Activated T-cell treated with anti-CD3 and anti-CD28 coated beads, Interleukin-2, amount 50 U/mL, for 1 hour (primary cell): ENCODE measurements around the gene SLC11A2.
"Not testable (repeated sequence)": the region's sequence is repeated elsewhere in the genome, so short reads cannot be mapped to it uniquely, and the experiment has no call there.

Experiments
- DNase-seq: peaks from one replicate; pipeline ENCODE4 v3.0.0-alpha.2; 2020

The SLC11A2 gene

DNA sequence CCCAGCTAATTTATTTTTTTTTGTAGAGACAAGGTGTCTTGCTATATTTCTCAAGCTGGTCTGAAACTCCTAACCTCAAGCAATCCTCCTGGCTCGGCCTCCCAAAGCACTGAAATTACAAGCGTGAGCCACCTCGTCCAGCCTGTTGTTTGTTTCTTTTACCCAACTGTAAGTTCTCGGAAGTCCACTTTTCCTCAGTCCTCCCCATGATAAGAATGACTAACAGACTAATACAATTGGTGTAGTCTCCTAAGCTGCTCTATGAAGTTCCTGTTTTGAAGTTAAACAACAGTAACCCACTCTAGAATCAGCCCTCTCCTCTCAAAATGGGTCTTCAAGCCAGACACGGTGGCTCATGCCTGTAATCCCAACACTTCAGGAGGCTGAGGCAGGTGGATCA, 37.3 kb downstream of the SLC11A2 start:
- DNase-seq, result no peak

DNA sequence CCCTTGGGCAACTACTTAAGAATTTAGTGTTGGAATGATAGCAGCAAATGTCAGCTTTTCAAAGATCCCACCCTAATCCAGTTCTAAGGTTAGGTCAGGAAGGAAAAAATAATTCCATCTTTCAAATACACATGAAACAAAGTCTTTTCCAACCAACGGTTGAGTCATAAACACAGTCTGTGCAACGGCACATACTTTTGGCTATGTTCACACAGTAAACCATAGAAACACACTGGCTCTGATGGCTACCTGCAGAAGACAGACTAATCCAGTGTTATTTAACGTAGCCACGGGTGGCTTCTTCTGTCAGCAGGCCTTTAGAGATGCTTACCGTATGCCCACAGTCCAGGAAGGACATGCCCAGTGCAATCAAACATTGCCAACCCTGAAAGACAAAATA, 38.1 kb downstream of the SLC11A2 start:
- no peak for DNase-seq

DNA sequence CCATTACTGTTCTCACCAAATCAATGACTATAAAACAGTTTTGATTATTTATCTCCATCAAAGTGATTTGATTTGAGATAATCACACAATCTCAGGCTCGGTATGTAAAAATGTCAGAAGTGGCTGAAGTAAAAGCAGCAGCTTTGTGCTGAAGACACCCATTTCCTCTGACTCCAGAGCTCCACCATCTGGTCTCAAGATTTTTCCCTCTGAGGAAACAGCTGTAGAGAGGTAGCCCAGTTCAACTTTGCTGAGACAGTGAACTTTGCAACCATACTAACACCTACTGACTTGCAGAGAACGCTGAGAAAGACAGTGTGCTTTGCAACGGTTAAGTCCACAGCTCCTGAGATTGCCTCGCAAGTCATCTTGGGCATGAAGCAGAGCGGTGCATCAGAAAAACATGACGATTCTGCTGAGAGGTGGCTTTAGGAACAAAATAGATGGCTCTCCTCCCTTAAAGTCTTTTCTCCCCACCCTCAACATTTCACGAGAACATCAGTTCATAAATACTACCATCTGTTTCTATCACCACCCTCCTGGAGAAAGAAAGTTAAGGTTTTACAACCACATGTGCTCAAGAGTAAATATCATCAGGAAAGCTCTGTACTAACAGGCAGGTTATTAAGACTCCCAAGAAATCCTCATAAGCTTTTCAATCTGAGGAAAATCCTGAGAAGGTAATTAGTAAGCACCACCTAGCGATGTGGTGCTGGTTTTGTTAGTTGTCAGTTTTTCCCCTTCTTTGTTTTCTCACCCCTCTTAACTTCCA, 39.0 kb downstream of the SLC11A2 start:
- DNase-seq, result no peak

DNA sequence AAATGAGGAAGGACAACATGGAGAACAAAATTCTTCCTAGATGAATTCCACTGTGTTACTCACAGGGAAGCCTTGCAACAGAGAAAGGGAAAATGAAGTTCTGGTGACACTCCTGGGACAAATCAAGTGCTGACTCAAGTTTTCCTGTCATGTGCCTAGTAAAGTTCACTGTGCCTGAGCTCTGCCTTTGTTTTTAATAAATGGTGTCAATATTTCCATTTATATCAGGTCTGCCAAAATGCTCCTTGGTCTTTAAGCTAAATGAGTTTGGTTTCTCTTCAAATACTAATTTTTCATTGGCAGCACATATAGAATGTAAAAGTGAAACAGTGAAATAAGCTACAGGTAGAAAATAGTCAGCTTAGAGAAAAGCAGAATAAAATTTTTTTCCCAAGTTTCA, 40.9 kb downstream of the SLC11A2 start:
- no peak for DNase-seq

DNA sequence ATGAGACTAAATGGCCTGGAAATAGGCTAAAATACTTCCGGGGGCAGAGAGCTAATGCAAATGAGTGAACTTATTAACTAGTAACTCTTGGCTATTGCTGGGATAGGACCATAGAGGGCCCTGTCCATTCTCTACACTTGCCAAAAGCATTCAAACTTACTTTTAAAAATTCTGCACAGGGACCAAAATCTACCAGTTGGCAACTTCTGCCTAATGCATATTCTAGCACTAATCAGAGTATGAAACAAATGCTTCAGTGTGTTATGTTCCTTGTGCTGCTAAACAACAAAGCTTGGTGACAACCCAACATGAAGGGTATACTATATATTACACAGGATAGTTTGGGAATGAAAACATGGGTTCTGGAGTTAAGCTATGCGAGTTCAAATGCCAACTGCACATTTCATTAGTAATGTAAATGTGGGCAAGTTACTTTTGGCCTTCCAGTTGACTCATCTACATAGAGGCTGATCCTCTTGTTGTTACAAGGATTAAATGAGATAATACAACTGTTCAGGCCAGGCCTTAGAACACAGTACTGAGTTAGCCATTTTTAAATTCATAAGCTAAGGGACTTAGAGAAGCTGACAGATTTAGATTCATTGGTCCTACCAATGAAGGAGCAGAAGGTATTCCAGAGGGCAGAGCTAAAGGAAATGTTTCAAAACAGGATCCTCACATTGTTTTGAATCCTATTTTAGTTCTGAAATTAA, 41.4 kb downstream of the SLC11A2 start:
- no peak for DNase-seq

DNA sequence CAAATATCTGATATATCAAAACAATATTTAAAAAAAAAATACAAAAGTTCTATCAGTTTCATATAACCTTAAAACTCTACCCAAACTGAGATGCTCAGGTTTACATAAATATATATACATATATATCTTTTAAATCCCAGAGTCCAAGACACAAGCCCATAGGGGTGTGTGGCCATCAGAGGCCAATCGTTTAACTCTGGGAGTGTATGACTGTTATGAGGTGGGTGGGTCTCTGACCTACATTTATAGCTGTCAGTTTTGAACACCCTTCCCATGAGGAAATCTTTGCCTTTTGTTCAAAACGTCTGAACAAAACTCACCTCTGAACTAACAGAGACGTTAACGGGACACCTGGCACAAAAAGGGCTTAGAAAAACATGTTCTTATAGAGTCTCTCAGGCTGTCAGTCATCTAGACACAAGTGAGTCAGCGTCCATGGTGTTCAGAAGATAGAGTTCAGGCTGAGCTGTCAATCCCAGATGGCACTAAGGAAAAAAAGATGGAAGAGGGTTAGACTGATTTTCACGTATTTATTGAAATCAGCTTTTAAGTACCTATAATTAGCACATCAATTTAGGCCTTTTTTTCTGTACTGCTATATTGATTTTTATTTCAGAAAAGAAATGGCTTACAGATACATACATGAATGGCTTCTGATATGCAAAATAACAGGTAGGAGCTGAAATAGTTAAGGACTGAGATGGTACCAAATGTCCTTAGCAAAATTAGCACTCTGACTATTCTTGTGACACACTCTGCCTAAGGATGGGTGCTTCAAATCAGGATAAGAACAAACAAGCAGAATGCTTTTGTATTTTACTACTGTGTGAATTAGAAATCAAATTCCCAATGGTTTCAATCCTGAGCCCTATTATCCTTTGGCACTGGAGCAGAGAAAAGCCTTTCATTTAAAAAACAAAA, 44.6 kb downstream of the SLC11A2 start:
- DNase-seq, result no peak

DNA sequence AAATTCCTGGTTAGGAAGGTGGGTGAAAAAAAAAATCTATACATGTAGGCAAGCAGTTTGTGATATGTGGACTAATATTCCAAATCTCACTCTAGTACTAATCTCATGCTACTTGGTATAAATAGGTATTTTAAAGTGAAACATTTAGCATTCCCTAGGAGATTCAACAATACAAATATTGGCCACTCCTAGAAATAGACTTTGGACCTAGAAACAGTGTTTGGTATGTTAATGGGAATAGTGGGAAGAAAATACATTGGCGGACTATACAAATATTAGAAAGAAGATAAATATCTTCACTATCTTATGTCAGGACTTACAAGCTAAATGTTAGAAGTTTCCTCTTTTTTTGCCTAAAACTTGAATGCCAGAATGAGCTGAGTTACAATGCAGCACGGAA, 45.6 kb downstream of the SLC11A2 start:
- DNase-seq, result no peak

DNA sequence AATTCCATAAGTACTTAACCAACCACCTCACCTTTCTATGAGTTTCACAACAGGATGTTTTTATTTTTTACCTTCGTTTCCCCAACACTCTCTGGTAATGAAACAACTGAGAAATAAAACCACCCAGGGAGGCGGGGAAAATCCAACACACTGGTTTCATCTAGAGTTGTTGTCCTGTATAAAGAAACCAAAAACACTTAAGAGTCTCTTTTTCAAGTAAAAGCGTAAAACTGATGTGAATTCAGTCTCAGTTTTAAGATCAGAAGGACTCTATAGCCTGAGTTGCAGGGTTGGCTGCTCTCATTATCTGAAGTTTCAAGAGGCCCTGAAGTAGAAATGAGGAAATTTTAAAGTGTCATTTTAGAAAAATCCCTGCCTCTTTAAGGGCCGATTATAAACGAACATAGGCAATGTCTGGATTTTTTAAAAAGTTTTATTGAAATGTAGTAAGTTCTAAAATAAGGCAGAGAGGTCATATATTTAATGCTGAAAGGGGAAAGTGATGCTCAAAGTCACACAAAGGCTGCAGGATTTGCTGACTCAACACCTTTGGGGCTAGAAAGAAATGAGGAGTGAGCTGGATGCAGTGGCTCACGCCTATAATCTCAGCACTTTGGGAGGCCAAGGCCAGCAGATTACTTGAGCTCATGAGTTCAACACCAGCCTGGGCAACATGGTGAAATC, 46.7 kb downstream of the SLC11A2 start:
- DNase-seq, result no peak

DNA sequence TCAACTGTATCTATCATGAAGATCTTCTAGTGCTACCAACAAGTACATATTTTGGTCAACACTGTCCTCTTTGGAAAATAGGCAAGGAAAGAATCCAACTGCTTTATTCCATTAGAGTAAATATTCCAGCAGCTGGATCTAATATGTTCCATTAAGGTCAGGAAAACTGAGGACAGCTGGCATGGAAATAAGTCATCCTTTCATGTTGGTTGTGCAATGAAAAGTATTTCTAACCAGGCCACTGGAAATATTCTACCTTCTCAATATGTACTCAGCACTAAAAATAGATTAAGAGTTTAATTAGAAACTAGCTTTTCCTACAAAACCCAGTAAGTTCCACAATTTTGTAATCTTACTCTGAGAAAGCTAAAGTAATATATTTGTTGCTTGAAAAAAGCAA, 54.2 kb downstream of the SLC11A2 start:
- no peak for DNase-seq

DNA sequence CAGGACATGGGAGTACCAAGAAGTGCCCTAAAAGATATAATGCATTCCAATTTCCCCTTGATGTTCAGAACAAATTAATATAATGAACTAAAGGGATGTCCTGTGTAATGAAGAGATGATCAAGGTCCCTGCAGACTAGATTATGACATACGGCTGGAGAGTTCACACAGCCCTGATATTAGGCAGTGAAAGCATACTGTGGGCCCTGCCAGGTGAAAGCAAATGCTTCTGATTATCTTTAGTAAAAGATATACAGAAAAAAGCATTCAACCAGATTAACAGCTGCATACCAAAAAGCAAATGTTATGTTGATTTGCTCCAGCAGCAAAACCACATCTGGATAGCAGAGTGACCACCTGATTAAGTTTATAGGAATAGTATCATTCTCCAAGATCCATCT, 61.8 kb downstream of the SLC11A2 start:
- DNase-seq, result no peak

DNA sequence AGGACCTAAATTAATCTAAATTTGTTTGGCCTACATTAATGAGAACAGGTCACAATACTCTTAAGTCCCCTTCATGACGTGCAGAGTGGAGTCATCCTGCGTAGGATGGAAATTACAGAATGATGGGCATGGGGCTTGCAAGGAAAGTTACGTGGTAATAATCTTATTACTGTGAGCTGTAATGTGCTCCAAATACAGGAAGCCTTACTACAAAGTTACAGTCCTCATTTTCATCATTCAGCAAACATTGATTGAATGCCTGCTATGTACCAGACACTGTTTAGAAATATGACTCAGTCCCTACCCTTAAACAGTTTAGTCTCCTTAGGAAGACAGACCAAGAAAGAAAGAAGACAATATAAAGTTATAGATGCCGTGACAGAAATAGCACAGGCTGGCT, 64.5 kb downstream of the SLC11A2 start:
- no peak for DNase-seq

DNA sequence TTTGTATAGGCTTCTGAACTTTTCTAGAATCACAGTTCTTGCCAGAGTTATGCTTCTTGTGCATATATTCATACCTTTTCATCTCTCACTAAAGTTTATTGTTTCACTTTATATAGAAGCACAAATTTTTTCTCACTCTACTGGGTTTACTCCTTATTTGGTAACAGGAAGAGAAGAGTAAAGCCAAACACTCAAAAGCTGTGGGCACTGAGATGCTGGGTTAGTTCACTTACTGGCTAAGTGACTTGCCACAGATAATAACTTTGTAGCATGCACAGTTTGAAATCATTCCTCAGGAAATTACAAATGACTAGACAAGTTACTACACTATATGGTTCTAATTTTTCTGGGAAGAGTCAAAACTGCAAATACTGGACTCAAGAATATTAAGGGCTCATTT, 66.1 kb downstream of the SLC11A2 start:
- no peak for DNase-seq

DNA sequence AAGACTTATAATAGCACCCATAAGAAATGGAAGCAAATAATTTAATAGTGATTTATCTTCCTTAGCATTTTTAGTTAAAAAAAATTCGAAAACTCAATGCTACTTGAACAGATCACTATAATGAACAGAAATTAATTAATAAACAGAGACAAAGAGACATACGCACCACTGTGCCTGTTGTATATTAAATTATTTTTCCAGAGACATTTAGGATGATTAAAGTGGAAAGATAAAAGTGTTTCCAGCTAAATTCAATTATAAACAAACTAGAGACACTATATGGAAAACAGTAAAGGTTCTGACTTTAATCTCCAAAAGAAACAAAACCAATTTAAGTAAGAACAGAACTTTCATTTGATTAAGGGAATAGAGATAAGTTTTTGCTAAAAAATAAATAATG, 70.5 kb downstream of the SLC11A2 start:
- DNase-seq, result no peak

DNA sequence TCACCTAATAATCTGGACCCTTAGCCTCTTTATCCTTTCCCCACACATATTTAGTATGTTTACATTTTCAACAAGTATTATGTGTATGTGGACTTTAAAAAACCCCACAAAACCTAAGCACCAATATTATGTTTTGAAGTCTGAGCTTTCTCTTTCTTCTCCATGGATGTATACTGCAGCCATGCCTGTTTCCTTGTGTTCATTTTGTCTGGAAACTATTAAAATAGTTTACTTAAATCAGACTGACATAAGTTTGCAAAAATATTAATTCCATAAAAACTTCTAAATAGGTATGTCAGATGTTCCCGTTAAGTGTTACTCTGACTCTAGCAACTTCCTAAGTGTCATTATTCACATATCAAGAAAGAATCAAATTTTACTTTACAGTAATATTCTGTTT, 70.9 kb downstream of the SLC11A2 start:
- DNase-seq, result no peak

DNA sequence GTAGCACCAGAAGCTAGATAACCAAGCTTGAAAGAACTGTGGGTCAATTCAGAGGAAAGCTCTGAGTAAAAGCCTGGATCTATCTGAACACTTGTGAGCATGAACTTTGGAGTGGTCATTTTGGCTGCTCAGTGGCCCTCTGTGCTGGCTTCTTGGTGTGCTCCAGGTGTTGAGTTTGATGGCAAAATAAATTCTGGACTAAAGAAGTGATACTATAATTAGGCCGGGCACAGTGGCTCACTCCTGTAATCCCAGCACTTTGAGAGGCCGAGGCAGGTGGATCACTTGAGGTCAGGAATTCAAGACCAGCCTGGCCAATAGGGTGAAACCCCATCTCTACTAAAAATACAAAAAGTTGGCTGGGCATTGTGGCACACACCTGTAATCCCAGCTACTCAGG, 71.4 kb downstream of the SLC11A2 start:
- DNase-seq, result not testable (repeated sequence)

DNA sequence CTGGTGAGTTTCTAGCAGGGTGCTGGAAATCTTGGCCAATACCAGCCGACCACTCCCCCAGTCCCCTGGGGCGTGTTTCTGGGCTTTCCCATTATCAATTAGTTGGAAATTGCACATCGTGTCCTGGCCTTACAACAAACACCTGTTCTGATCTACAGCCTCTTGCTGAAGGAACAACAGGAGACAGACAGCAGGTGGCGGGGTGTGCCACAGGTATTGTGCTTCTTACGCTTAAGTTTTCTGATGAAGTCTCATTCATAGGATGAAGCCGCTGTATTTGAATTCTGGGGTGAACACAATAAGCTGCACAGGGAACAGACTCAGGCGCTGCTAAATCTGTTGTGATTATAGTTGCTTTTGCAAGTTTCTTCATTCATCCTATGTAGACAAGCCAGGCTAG, 73.1 kb downstream of the SLC11A2 start:
- DNase-seq, result no peak

DNA sequence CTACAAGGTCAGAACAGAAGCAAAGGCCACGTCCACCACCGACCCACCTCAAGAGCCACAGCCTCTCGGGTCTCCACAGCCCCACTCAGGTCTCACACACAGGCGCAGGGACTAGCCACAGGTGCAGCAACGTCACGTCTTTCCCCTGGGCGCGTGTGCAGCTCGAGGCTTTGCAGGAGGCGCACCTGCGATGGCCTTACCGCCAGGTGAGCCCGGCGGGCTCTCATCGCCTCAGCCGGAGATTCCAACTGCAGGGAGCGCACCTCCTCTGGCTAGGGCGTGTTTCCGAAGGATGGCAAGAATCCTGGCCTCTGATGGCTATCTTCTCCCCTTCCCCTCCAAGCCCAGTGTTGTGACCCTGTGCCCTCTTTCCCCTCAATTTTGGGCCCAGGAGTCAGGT, 73.7 kb downstream of the SLC11A2 start, which contains the start of gene HIGD1C:
Gene HIGD1C, plus strand, starts transcription at position 35 of the 400 bp plus-strand sequence. CDS start 1,455 bp downstream, outside the sequence.
- no peak for DNase-seq

DNA sequence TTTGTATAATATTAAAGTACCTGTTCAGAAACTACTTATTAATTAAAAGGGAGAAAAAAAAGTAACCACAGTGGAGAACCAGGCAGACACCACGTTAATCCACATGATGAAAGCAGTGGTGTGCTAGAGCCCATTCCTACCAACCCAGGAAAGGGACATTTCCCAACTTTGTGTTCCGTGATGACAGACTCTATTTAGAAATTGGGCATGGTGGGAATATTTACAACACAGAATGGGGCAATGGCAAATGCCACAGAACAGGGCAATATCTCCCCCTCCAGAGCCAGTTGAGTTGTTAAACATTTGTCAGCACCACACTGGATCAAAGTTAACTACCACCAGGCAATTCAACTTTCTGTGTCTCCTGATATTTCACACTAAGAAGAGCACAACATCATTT, 75.1 kb downstream of the SLC11A2 start:
- no peak for DNase-seq

DNA sequence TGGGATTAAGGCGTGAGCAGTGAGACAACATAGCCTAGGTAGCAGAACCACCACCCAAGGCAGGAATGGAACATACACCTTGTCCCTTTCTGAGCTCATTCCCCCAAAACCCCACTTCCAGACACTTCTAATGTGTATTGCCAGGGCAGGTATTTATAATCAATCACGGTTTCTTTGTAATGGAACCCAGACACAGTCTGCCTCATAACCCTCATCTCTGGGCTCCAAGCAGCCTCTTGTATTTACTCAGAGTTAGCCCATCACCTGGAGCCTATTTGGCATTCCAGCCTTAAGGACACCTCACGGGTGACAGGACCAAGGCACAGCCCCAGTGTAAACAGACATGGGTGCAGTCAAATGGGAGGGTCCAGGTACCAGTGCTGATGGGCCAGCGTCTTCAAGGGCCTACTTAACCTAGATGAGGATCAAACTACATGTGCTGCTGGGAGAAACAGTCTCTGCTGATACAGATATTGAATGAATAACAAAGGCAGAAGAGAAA, 76.3 kb downstream of the SLC11A2 start:
- no peak for DNase-seq

DNA sequence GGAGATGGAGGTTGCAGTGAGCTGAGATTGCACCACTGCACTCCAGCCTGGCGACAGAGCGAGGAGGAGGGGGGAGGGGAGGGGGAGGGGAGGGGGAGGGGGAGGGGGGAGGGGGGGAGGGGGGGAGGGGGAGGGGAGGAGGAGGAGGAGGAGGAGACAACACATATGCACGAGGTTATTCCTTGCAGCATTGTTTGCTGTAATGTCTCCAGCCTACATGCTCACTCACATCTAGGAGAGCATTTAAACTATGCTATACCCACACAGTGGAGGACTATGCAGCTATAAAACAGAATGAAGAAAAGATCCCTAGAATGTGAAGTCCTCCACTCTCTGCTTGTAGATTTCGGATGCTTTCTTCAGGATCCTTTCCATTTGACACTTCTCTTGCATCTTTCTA, 77.4 kb downstream of the SLC11A2 start:
- no peak for DNase-seq

DNA sequence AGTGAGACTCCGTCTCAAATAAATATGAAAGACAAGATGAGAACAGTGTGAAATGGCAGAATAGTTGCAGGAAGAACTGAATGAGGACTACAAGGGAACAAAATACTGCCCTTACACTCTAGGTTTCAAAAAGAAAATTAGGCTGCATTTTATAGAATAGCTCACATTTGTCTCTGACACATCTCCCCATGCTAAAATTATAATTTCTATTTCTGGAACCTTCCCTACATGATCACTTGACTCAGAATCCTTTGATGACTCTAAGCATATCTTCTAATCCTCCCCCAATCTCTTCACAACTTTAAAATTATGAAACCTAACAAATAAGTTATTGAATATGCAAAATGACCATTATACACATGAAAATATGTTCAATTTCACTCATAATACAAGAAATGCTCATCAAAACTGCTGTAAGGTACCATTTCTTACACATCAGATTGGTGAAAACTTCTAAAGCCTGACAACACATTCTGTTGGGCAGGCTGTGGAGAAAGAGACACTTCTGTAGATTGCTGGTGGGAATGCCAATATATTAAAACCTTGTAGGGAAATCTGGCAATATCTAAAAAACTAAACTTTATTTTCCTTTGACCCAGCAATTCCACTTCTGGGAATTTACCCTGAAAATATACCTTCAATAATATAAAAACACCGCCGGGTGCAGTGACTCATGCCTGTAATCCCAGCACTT, 78.1 kb downstream of the SLC11A2 start:
- no peak for DNase-seq

DNA sequence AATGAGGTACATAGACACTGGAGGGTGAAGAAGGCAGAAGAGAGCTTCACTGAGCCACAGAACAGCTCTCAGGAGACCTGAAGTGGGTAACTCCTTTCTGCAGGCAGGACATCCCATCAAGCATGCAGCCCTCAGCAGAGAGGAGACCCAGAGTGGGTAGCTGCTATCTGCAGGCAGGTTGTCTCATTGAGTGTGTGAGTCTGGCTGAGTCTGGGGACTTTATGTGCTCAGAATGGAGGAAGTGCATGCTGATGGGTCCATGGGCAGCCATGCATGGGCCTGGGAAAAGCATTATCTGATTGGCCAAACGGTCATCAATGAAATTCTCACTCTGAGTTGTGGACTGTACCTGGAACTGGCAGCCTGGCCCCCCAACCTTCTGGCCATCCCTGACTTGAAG, 88.5 kb downstream of the SLC11A2 start:
- no peak for DNase-seq
